ENCODE measurements around the gene SNX27.

DNA sequence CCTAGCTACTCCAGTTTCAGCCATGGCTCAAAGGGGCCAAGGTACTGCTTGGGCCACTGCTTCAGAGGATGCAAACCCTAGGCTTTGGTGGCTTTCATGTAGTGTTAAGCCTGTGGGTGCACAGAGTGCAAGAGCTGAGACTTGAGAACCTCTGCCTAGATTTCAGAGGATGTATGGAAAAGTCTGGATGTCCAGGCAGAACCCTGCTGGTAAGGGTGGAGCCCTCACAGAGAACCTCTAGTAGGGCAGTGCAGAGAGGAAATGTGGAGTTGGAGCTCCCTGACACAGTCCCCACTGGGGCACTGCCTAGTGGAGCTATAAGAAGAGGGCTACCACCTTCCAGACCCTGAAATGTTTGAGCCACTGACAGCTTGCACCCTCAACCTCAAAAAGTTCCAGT is 125.6 kb downstream of the SNX27 start:
- TF ChIP-seq, protein P1, sequence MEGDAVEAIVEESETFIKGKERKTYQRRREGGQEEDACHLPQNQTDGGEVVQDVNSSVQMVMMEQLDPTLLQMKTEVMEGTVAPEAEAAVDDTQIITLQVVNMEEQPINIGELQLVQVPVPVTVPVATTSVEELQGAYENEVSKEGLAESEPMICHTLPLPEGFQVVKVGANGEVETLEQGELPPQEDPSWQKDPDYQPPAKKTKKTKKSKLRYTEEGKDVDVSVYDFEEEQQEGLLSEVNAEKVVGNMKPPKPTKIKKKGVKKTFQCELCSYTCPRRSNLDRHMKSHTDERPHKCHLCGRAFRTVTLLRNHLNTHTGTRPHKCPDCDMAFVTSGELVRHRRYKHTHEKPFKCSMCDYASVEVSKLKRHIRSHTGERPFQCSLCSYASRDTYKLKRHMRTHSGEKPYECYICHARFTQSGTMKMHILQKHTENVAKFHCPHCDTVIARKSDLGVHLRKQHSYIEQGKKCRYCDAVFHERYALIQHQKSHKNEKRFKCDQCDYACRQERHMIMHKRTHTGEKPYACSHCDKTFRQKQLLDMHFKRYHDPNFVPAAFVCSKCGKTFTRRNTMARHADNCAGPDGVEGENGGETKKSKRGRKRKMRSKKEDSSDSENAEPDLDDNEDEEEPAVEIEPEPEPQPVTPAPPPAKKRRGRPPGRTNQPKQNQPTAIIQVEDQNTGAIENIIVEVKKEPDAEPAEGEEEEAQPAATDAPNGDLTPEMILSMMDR (IDR thresholded peaks at IDR 0.05) = no peak
- no peak for TF ChIP-seq POLR2A (IDR thresholded peaks at IDR 0.05)

All from right lobe of liver (tissue), 4 donors.